B cell (primary cell): ENCODE results near the gene GRB14. TPM values are rescaled to one million over a fixed set of nuclear protein-coding genes. Genes with fewer than 3 reads are reported as not detected.

Source experiments
- ATAC-seq: fragments of 200-7000 bp; cut with Tn5 transposase; one replicate; pipeline ENCODE4 v1.10.0; 2021; ENCODE audit warnings: low read depth, mild to moderate bottlenecking, moderate number of reproducible peaks, moderate library complexity
- CTCF ChIA-PET: fragments of 350-600 bp; sonication (Branson Sonifier 250); formaldehyde crosslinking; loops from one replicate; lab custom pipeline; 2021; ENCODE audit warnings: antibody characterized with exemption, inconsistent platforms; lab: Charles Lee
- POLR2A ChIA-PET: fragments of 350-600 bp; sonication (Branson Sonifier 250); formaldehyde crosslinking; loops from one replicate; lab custom pipeline; 2021; ENCODE audit warnings: antibody characterized with exemption; lab: Charles Lee
- DNase-seq: peaks from one replicate; pipeline ENCODE4 v3.0.0; 2013
- H2AFZ ChIP-seq: 2 replicates; pipeline ENCODE4 v1.6.1; 2012; ENCODE audit warnings: mild to moderate bottlenecking, low read depth, low read length; ENCODE audit not compliant: insufficient read depth, poor library complexity, severe bottlenecking
- H3K27ac ChIP-seq, 2 donors: 1 replicate in 1 of 2; 2 replicates in 1 of 2; pipeline ENCODE4 v1.5.1; 2012 to 2013; ENCODE audit warnings: low read length in 2 of 2, mild to moderate bottlenecking in 2 of 2, moderate library complexity in 1 of 2
- H3K27me3 ChIP-seq, 4 experiments: fragments of 200-600 bp in 1 of 4; sonication (generic) in 1 of 4; replicated peaks in 1 of 4; 1 replicate in 2 of 4; 2 replicates in 2 of 4; pipeline versions ENCODE4 v1.6.1 to v1.7.0; 2013 to 2016; ENCODE audit warnings: low read length in 3 of 4, mild to moderate bottlenecking in 2 of 4, mixed read lengths in 1 of 4, moderate library complexity in 1 of 4; ENCODE audit not compliant: insufficient read depth in 4 of 4, control insufficient read depth in 3 of 4; ENCODE audit errors: control extremely low read depth in 1 of 4
- H3K36me3 ChIP-seq, 2 experiments: replicated peaks in 1 of 2; 1 replicate in 1 of 2; 2 replicates in 1 of 2; pipeline versions ENCODE4 v1.6.1 to v1.7.1; 2013; ENCODE audit warnings: low read length in 1 of 2; ENCODE audit not compliant: insufficient read depth in 2 of 2, control insufficient read depth in 1 of 2; ENCODE audit errors: control extremely low read depth in 1 of 2, extremely low read depth in 1 of 2
- H3K4me1 ChIP-seq, 2 donors: fragments of 200-600 bp in 1 of 2; sonication (generic) in 1 of 2; 1 replicate in 1 of 2; 2 replicates in 1 of 2; pipeline versions ENCODE4 v1.5.1 to v1.6.1; 2013 to 2017; ENCODE audit warnings: low read length in 2 of 2; ENCODE audit not compliant: control insufficient read depth in 2 of 2, insufficient read depth in 2 of 2
- H3K4me2 ChIP-seq: replicated peaks from 2 replicates; pipeline ENCODE3; 2012; ENCODE audit warnings: mild to moderate bottlenecking, low read depth, low read length; ENCODE audit not compliant: poor library complexity, severe bottlenecking
- H3K4me3 ChIP-seq, 5 experiments: fragments of 200-600 bp in 1 of 5; sonication (generic) in 1 of 5; 1 replicate in 3 of 5; 2 replicates in 2 of 5; pipeline versions ENCODE4 v1.5.1 to v1.7.0; 2011 to 2016; ENCODE audit warnings: low read length in 4 of 5, mild to moderate bottlenecking in 4 of 5, low read depth in 2 of 5, control low read depth in 1 of 5, moderate library complexity in 1 of 5; ENCODE audit not compliant: insufficient read depth in 1 of 5; ENCODE audit errors: control extremely low read depth in 1 of 5, extremely low read depth in 1 of 5
- H3K79me2 ChIP-seq: fragments of 200-600 bp; sonication (generic); one replicate; pipeline ENCODE4 v1.6.0; 2016; ENCODE audit warnings: low read length; ENCODE audit not compliant: control insufficient read depth, insufficient read depth
- H3K9ac ChIP-seq: fragments of 200-600 bp; sonication (generic); 2 replicates; pipeline ENCODE4 v1.6.1; 2017; ENCODE audit warnings: mild to moderate bottlenecking, low read length, moderate library complexity
- H3K9me3 ChIP-seq, 3 donors: one replicate each; pipeline versions ENCODE4 v1.6.1 to v1.7.1; 2013; ENCODE audit warnings: low read length in 2 of 3; ENCODE audit not compliant: control insufficient read depth in 2 of 3, insufficient read depth in 1 of 3; ENCODE audit errors: control extremely low read depth in 1 of 3
- H4K20me1 ChIP-seq: 2 replicates; pipeline ENCODE4 v1.6.0; 2012; ENCODE audit warnings: mild to moderate bottlenecking, low read length; ENCODE audit not compliant: insufficient read depth, control insufficient read depth, poor library complexity, severe bottlenecking
- H3K27ac Mint-ChIP-seq: one replicate; pipeline ENCODE4 v1.8.0; 2021; ENCODE audit warnings: mixed read lengths
- H3K27me3 Mint-ChIP-seq: one replicate; pipeline ENCODE4 v1.8.0; 2021; ENCODE audit warnings: mixed read lengths
- H3K4me1 Mint-ChIP-seq: one replicate; pipeline ENCODE4 v1.8.0; 2021; ENCODE audit warnings: mixed read lengths
- H3K4me3 Mint-ChIP-seq: one replicate; pipeline ENCODE4 v1.8.0; 2021; ENCODE audit warnings: mixed read lengths
- H3K9me3 Mint-ChIP-seq: one replicate; pipeline ENCODE4 v1.8.0; 2022; ENCODE audit warnings: mixed read lengths; ENCODE audit not compliant: insufficient read depth
- EZH2 ChIP-seq: IDR thresholded peaks from 2 replicates; pipeline ENCODE4 v1.6.1; 2012; ENCODE audit warnings: borderline replicate concordance, low read depth, mild to moderate bottlenecking, moderate library complexity, low read length; ENCODE audit not compliant: insufficient read depth, poor library complexity, severe bottlenecking
- WGBS: methylation state at CpG from one replicate; pipeline ENCODE4 v1.1.5; 2013; ENCODE audit warnings: missing lambda C conversion rate; ENCODE audit not compliant: insufficient coverage; 5-methylcytosine and 5-hydroxymethylcytosine counted together
- intact Hi-C: fragments of 100-400 bp; cut with micrococcal nuclease; formaldehyde crosslinking; loops from one replicate; pipeline ENCODE4 v1.10.0; 2022
- polyA plus RNA-seq: library from polyadenylated mRNA; depleted of rRNA; stranded (reverse); fragments of >200 nt; gene quantifications from 2 replicates; pipeline ENCODE4 v1.2.3, GENCODE V29; 2012
- total RNA-seq, 2 donors: library from RNA; stranded (reverse); fragments of 120-200 nt in 1 of 2; gene quantifications; 1 replicate in 1 of 2; 2 replicates in 1 of 2; pipeline versions ENCODE4 v1.2.3 to v1.2.4, GENCODE V29; 2013 to 2022
- TF ChIP-seq, protein P1 (sequence below): fragments of 200-600 bp; IDR thresholded peaks from one replicate; pipeline ENCODE4 v1.8.0; 2022; ENCODE audit warnings: antibody characterized with exemption, mild to moderate bottlenecking

The GRB14 gene
- total and polyA plus RNA-seq, 2 donors (not counting 1 experiment from before 2014, with no cell fraction given): not detected

DNA sequence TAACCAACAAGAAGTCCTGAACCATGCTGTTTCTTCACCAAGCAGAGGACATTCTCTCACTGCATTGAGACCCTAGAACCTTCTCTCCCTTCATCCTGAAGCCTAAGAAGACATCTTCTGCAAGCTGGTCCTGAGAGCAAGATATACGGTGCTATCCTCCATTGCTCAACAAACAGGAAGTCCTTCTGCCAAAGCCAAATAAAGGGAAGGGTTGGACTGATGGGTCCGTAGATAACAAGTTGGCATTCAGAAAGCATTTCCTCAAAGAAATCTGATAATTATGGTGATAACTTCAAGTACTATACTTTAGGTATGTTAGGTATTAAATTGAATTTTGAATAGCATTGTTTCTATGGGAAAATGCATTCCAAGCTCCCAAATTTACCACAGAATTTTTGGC lies 23.3 kb downstream of the GRB14 start:
- no peak overlapping the region for H3K4me3 ChIP-seq
- H3K4me2 ChIP-seq: no peak overlapping the region
- H3K79me2 ChIP-seq: no peaks in the 10 kb centered on the region
- H3K9me3 Mint-ChIP-seq: no peaks in the 10 kb centered on the region
- no peak overlapping the region for H3K27ac Mint-ChIP-seq
- no peaks in the 10 kb centered on the region for H3K4me1 Mint-ChIP-seq
- H3K9me3 ChIP-seq: no peaks in the 10 kb centered on the region
- peaks cover 0 to 5% (median 0%) of the 10 kb centered on the region in 4 experiments for H3K27me3 ChIP-seq
- no peak overlapping the region for H2AFZ ChIP-seq
- ChIA-PET POLR2A (no interaction called here), CTCF (no interaction called here)
- WGBS: no CpG with 5 or more reads among the region's 2 CpGs
- no peak for TF ChIP-seq EZH2
- TF ChIP-seq, protein P1, sequence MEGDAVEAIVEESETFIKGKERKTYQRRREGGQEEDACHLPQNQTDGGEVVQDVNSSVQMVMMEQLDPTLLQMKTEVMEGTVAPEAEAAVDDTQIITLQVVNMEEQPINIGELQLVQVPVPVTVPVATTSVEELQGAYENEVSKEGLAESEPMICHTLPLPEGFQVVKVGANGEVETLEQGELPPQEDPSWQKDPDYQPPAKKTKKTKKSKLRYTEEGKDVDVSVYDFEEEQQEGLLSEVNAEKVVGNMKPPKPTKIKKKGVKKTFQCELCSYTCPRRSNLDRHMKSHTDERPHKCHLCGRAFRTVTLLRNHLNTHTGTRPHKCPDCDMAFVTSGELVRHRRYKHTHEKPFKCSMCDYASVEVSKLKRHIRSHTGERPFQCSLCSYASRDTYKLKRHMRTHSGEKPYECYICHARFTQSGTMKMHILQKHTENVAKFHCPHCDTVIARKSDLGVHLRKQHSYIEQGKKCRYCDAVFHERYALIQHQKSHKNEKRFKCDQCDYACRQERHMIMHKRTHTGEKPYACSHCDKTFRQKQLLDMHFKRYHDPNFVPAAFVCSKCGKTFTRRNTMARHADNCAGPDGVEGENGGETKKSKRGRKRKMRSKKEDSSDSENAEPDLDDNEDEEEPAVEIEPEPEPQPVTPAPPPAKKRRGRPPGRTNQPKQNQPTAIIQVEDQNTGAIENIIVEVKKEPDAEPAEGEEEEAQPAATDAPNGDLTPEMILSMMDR: no peak
- no peak for DNase-seq
- peaks cover 12% of the 10 kb centered on the region for H3K27me3 Mint-ChIP-seq
- no peak overlapping the region for H3K9ac ChIP-seq
- H3K36me3 ChIP-seq: no peaks in the 10 kb centered on the region
- H3K4me1 ChIP-seq: no peaks in the 10 kb centered on the region
- no peak overlapping the region for H3K27ac ChIP-seq
- intact Hi-C loops: no loop called here
- H4K20me1 ChIP-seq: no peaks in the 10 kb centered on the region
- no peak for ATAC-seq
- H3K4me3 Mint-ChIP-seq: no peak overlapping the region

DNA sequence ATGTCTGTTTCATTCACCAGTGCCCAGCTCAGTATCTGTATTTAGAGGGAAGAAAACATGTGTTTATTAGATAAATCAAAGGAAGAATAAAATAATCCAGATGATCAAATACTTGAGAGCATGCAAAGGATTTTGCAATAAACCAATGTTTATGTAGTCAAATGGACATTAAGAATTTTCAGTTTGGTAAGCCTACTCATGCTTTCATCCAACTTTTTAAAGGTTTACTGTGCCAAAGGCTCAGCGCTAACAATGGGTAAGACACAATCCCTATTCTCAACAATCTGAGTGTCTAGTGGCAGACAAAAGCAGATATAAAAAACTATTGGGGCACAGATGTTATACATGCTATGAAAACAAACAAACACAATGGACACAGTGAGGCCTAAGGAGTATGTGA lies 26.3 kb downstream of the GRB14 start:
- Histone ChIP-seq H3K4me1 (no peaks in the 10 kb centered on the region), H4K20me1 (no peaks in the 10 kb centered on the region), H3K9ac (no peak overlapping the region), H3K4me3 (no peak overlapping the region), H3K27me3 (no peaks in the 10 kb centered on the region), H3K4me2 (no peak overlapping the region), H3K36me3 (no peaks in the 10 kb centered on the region), H3K79me2 (no peaks in the 10 kb centered on the region), H3K27ac (no peak overlapping the region), H2AFZ (no peak overlapping the region), H3K9me3 (peaks cover 0 to 8% (median 8%) of the 10 kb centered on the region in 3 donors)
- H3K4me3 Mint-ChIP-seq: no peak overlapping the region
- intact Hi-C loops: no loop called here
- H3K4me1 Mint-ChIP-seq: no peaks in the 10 kb centered on the region
- peaks cover 7% of the 10 kb centered on the region for H3K27me3 Mint-ChIP-seq
- WGBS: 100% methylated on average over 1 of the region's 1 CpG
- no peak for TF ChIP-seq EZH2
- TF ChIP-seq, protein P1: no peak
- ChIA-PET POLR2A (no interaction called here), CTCF (no interaction called here)
- DNase-seq (no peak), ATAC-seq (no peak)
- no peaks in the 10 kb centered on the region for H3K9me3 Mint-ChIP-seq
- H3K27ac Mint-ChIP-seq: no peak overlapping the region
